ENCODE measurements around the gene ATF6B. TPM values are rescaled to one million over a fixed set of nuclear protein-coding genes. Genes with fewer than 3 reads are reported as not detected.
"Not testable (repeated sequence)": the region's sequence is repeated elsewhere in the genome, so short reads cannot be mapped to it uniquely, and the experiment has no call there.

Gene ATF6B
- total RNA-seq, 1 donor from 2014 or later = 95.0 TPM

DNA sequence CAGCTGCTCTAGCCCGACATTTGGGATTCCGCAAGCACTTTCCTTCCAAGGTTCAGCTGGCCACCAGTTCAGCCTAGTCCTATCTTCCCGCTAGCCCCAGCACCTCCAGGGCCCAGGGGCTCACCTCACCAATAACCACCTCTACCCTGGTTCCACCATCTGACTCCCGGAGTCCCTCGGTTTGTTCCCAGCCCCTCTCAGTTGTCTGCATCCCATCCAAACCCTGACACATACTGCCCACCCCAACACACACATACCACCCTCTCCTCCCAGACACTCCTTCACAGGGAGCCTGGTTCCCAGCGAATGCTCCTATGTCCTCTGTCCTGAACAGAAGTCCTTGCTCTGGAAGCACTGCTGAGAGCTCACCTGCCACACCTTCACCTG, 19.3 kb downstream of the ATF6B start:
- Mint-ChIP-seq H3K27me3 (peaks cover 27% of the 10 kb centered on the region), H3K36me3 (ENCODE audit: insufficient read depth) (peaks cover 2% of the 10 kb centered on the region), H3K4me3 (ENCODE audit: low read depth) (no peak overlapping the region), H3K27ac (peak overlapping the region; percentile 76), H3K4me1 (ENCODE audit: low read depth) (peaks cover 14% of the 10 kb centered on the region), H3K9me3 (ENCODE audit: low read depth) (no peaks in the 10 kb centered on the region)
- DNase-seq (ENCODE audit: low spot score, unreplicated experiment) = no peak
- TF ChIP-seq, protein P1, sequence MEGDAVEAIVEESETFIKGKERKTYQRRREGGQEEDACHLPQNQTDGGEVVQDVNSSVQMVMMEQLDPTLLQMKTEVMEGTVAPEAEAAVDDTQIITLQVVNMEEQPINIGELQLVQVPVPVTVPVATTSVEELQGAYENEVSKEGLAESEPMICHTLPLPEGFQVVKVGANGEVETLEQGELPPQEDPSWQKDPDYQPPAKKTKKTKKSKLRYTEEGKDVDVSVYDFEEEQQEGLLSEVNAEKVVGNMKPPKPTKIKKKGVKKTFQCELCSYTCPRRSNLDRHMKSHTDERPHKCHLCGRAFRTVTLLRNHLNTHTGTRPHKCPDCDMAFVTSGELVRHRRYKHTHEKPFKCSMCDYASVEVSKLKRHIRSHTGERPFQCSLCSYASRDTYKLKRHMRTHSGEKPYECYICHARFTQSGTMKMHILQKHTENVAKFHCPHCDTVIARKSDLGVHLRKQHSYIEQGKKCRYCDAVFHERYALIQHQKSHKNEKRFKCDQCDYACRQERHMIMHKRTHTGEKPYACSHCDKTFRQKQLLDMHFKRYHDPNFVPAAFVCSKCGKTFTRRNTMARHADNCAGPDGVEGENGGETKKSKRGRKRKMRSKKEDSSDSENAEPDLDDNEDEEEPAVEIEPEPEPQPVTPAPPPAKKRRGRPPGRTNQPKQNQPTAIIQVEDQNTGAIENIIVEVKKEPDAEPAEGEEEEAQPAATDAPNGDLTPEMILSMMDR (IDR thresholded peaks at IDR 0.05; ENCODE audit: unreplicated experiment) = no peak

DNA sequence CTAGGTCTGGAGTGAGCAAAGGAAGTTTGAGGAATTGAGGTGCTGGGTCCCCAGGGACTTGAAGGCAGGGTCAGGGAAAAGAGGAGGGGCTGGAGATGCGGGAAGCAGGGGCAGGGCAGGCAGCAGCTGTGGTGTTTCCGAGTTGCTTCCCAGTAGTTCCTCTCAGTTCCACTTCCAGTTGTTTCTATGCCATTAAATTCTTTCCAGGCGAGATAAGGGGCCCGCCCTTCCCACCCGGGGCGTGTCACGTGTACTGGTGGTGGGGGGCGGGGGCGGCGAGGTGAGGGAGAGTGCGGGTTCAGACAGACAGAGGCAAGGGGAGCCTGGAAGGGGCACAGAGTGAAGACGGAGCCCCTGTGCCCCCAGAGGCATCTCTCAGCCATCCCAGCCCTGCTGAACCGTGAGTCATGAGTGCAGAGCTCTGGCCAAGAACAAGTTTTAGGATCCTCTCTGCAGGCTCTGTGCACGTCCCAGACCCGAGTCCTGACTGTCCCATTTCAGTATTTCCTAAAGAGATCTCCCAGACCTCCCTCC, 19.9 kb downstream of the ATF6B start:
- Mint-ChIP-seq H3K27ac (peak overlapping the region; percentile 37), H3K4me1 (ENCODE audit: low read depth) (peaks cover 14% of the 10 kb centered on the region)

DNA sequence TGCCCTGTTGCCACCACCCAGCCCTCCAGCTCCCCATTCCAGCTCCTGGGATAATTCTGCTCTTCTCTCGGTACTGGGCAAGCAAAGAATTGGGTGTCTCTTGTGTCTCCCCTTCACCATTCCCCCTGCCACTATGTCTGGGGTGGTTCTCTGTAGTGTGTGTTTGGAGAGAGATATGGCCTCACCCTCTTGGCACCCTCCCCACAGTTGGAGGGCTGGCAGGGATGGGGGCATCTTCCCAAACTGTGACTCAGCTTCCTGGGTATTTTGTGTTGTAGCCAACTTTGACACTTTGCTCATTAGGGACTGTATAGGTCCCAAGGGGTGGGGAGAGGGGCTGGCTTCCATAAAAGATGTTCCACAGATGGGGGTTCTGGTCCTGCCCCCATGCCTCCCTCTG, 20.6 kb downstream of the ATF6B start:
- H3K4me1 Mint-ChIP-seq (ENCODE audit: low read depth) = peaks cover 14% of the 10 kb centered on the region
- H3K9me3 Mint-ChIP-seq (ENCODE audit: low read depth) = no peaks in the 10 kb centered on the region
- peaks cover 2% of the 10 kb centered on the region for H3K36me3 Mint-ChIP-seq (ENCODE audit: insufficient read depth)
- H3K27ac Mint-ChIP-seq = no peak overlapping the region
- DNase-seq (ENCODE audit: low spot score, unreplicated experiment) = no peak
- TF ChIP-seq, protein P1 (IDR thresholded peaks at IDR 0.05; ENCODE audit: unreplicated experiment) = no peak
- no peak overlapping the region for H3K4me3 Mint-ChIP-seq (ENCODE audit: low read depth)
- peaks cover 27% of the 10 kb centered on the region for H3K27me3 Mint-ChIP-seq

More for the DNA sequence above, 19.9 kb downstream of the ATF6B start:
- Mint-ChIP-seq H3K4me3 (ENCODE audit: low read depth) (no peak overlapping the region), H3K9me3 (ENCODE audit: low read depth) (no peaks in the 10 kb centered on the region), H3K27me3 (peaks cover 27% of the 10 kb centered on the region), H3K36me3 (ENCODE audit: insufficient read depth) (peaks cover 2% of the 10 kb centered on the region)
- TF ChIP-seq, protein P1 (IDR thresholded peaks at IDR 0.05; ENCODE audit: unreplicated experiment) = no peak
- no peak for DNase-seq (ENCODE audit: low spot score, unreplicated experiment)

DNA sequence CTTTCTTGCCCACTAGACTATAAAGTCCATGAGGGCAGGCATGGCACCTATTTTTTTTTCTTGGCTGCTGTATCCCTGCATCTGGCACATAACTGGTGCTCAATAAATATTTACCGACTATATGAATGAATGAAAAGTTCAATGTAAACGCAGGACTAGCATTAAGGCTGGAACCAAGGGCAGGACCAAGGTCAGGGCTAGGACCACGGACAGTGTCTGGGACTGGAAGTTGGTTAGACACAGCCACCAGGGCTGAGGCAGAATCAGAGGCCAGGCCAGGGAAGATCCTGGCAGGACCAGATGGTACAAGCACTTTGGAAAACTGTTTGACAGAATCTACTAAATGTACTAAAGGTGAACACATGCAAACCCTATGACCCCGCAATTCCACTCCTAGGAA, 22.6 kb downstream of the ATF6B start:
- no peaks in the 10 kb centered on the region for H3K36me3 Mint-ChIP-seq (ENCODE audit: insufficient read depth)
- H3K4me1 Mint-ChIP-seq (ENCODE audit: low read depth) = peaks cover 14% of the 10 kb centered on the region
- H3K4me3 Mint-ChIP-seq (ENCODE audit: low read depth) = no peak overlapping the region
- TF ChIP-seq, protein P1 (IDR thresholded peaks at IDR 0.05; ENCODE audit: unreplicated experiment) = no peak
- no peak overlapping the region for H3K27ac Mint-ChIP-seq
- DNase-seq (ENCODE audit: low spot score, unreplicated experiment) = no peak
- peaks cover 27% of the 10 kb centered on the region for H3K27me3 Mint-ChIP-seq
- H3K9me3 Mint-ChIP-seq (ENCODE audit: low read depth) = no peaks in the 10 kb centered on the region

DNA sequence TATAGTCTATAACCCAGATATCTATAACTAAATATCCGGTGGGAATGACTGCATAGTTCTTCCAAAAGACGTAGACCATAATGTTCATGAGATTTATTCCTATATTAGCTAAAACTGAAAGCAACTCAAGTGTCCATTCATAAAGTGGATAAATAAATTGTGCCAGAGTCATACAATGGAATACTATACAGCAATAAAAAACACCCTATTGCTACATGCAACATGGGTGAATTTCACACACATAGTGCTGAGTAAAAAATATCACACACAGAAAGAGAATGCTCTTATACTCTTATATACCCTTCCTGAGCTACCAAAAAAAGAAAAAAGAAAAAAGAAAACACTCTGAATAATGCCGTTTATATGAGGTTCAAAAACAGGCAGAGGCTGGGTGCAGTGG, 25.8 kb downstream of the ATF6B start:
- Mint-ChIP-seq H3K27me3 (peaks cover 8% of the 10 kb centered on the region), H3K9me3 (ENCODE audit: low read depth) (no peaks in the 10 kb centered on the region), H3K27ac (no peak overlapping the region), H3K36me3 (ENCODE audit: insufficient read depth) (no peaks in the 10 kb centered on the region), H3K4me3 (ENCODE audit: low read depth) (no peak overlapping the region), H3K4me1 (ENCODE audit: low read depth) (no peaks in the 10 kb centered on the region)
- TF ChIP-seq, protein P1 (IDR thresholded peaks at IDR 0.05; ENCODE audit: unreplicated experiment) = no peak
- no peak for DNase-seq (ENCODE audit: low spot score, unreplicated experiment)

DNA sequence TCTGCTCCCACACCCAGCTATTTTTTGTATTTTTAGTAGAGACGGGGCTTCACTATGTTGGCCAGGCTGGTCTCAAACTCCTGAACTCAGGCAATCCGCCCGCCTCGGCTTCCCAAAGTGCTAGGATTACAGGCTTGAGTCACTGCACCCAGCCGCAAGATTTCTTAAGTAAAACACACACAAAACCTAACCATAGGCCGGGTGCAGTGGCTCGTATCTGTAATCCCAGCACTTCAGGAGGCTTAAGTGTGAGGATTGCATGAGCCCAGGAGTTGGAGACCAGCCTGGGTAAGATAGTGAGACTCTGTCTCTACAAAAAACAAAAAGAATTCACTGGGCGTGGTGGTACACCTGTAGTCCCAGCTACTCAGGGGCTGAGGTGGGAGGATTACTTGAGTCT, 27.8 kb downstream of the ATF6B start:
- H3K9me3 Mint-ChIP-seq (ENCODE audit: low read depth); H3K27ac Mint-ChIP-seq; H3K36me3 Mint-ChIP-seq (ENCODE audit: insufficient read depth); H3K4me1 Mint-ChIP-seq (ENCODE audit: low read depth); H3K4me3 Mint-ChIP-seq (ENCODE audit: low read depth); DNase-seq (ENCODE audit: low spot score, unreplicated experiment): not testable (repeated sequence)
- peaks cover 11% of the 10 kb centered on the region for H3K27me3 Mint-ChIP-seq

Measured in progenitor cell of endocrine pancreas (in vitro differentiated cells).